Hepatocyte (in vitro differentiated cells): ENCODE measurements around the gene LBHD2.

Source experiments
- EZH2 ChIP-seq: fragments of 200-600 bp; sonication (generic); IDR thresholded peaks from 2 replicates; pipeline ENCODE4 v1.6.1; 2016; ENCODE audit warnings: antibody characterized with exemption, mild to moderate bottlenecking, borderline replicate concordance
- TF ChIP-seq, protein P1 (sequence below): fragments of 200-600 bp; sonication (generic); IDR thresholded peaks from 2 replicates; pipeline ENCODE4 v1.5.1; 2016; ENCODE audit warnings: antibody characterized with exemption, mild to moderate bottlenecking; ENCODE audit not compliant: poor library complexity

DNA sequence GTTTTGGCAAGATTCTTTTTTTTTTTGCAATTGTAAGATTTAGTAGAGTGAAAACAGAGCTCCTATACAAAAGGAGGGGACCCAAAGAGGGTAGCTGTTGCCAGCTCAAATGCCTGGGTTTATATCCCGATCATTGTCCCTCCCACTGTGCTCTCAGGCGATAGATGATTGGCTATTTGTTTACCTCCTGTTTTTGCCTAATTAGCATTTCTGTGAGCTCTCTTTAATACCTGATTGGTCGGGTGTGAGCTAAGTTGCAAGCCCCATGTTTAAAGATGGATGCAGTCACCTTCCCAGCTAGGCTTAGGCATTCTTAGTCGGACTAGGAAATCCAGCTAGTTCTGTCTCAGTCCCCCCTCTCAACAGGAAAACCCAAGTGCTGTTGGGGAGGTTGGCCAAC lies 12.4 kb downstream of the LBHD2 start:
- TF ChIP-seq EZH2 = no peak
- TF ChIP-seq, protein P1, sequence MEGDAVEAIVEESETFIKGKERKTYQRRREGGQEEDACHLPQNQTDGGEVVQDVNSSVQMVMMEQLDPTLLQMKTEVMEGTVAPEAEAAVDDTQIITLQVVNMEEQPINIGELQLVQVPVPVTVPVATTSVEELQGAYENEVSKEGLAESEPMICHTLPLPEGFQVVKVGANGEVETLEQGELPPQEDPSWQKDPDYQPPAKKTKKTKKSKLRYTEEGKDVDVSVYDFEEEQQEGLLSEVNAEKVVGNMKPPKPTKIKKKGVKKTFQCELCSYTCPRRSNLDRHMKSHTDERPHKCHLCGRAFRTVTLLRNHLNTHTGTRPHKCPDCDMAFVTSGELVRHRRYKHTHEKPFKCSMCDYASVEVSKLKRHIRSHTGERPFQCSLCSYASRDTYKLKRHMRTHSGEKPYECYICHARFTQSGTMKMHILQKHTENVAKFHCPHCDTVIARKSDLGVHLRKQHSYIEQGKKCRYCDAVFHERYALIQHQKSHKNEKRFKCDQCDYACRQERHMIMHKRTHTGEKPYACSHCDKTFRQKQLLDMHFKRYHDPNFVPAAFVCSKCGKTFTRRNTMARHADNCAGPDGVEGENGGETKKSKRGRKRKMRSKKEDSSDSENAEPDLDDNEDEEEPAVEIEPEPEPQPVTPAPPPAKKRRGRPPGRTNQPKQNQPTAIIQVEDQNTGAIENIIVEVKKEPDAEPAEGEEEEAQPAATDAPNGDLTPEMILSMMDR = no peak
